H9 (cell line): ENCODE data around the gene MBP. TPM values are rescaled to one million over a fixed set of nuclear protein-coding genes. Genes with fewer than 3 reads are reported as not detected.

Source experiments
- DNase-seq: peaks from one replicate; pipeline ENCODE4 v3.0.0-alpha.2; 2017
- H2AFZ ChIP-seq: one replicate; pipeline ENCODE4 v1.6.1; 2013; ENCODE audit warnings: mild to moderate bottlenecking, low read length, control low read depth, moderate library complexity
- H2AK5ac ChIP-seq: 2 replicates; pipeline ENCODE4 v1.6.1; 2013; ENCODE audit warnings: low read length, control low read depth, mixed read lengths; ENCODE audit not compliant: insufficient read length
- H2BK120ac ChIP-seq: one replicate; pipeline ENCODE4 v1.6.1; 2013; ENCODE audit warnings: low read depth, mild to moderate bottlenecking, low read length, control low read depth, inconsistent platforms; ENCODE audit not compliant: poor library complexity, severe bottlenecking
- H2BK12ac ChIP-seq: 2 replicates; pipeline ENCODE4 v1.6.1; 2013; ENCODE audit warnings: low read length, control low read depth, mixed read lengths, low read depth; ENCODE audit not compliant: insufficient read length
- H2BK15ac ChIP-seq: 2 replicates; pipeline ENCODE4 v1.6.1; 2013; ENCODE audit warnings: low read depth, low read length, control low read depth
- H2BK20ac ChIP-seq: one replicate; pipeline ENCODE4 v1.6.1; 2013; ENCODE audit warnings: low read depth, mild to moderate bottlenecking, low read length, control low read depth, inconsistent platforms; ENCODE audit not compliant: poor library complexity, severe bottlenecking
- H2BK5ac ChIP-seq: 2 replicates; pipeline ENCODE4 v1.6.1; 2013; ENCODE audit warnings: low read length, control low read depth, mixed read lengths; ENCODE audit not compliant: insufficient read length
- H3K14ac ChIP-seq: 2 replicates; pipeline ENCODE4 v1.6.1; 2013; ENCODE audit warnings: low read length, control low read depth; ENCODE audit not compliant: insufficient read depth
- H3K18ac ChIP-seq: 2 replicates; pipeline ENCODE4 v1.6.1; 2013; ENCODE audit warnings: low read depth, mild to moderate bottlenecking, mixed read lengths, low read length, control low read depth; ENCODE audit not compliant: insufficient read length
- H3K23ac ChIP-seq: 2 replicates; pipeline ENCODE4 v1.6.1; 2013; ENCODE audit warnings: low read length, control low read depth, mixed read lengths, low read depth; ENCODE audit not compliant: insufficient read length
- H3K23me2 ChIP-seq: 2 replicates; pipeline ENCODE4 v1.6.1; 2013; ENCODE audit warnings: low read depth, mild to moderate bottlenecking, mixed read lengths, low read length, control low read depth; ENCODE audit not compliant: insufficient read length, poor library complexity, severe bottlenecking
- H3K27ac ChIP-seq: 2 replicates; pipeline ENCODE4 v1.5.1; 2013; ENCODE audit warnings: low read length, control low read depth, mixed read lengths, low read depth; ENCODE audit not compliant: insufficient read length
- H3K27me3 ChIP-seq: 2 replicates; pipeline ENCODE4 v1.6.1; 2013; ENCODE audit warnings: low read length, control low read depth, inconsistent platforms; ENCODE audit not compliant: insufficient read depth
- H3K4ac ChIP-seq: 2 replicates; pipeline ENCODE4 v1.6.1; 2013; ENCODE audit warnings: low read depth, mild to moderate bottlenecking, control low read depth, inconsistent platforms, low read length, moderate library complexity
- H3K4me1 ChIP-seq: 2 replicates; pipeline ENCODE4 v1.6.1; 2013; ENCODE audit warnings: low read length, control low read depth, inconsistent platforms; ENCODE audit not compliant: insufficient read depth
- H3K4me2 ChIP-seq: 2 replicates; pipeline ENCODE4 v1.6.1; 2013; ENCODE audit warnings: low read length, control low read depth, mixed read lengths; ENCODE audit not compliant: insufficient read length, insufficient read depth
- H3K56ac ChIP-seq: 2 replicates; pipeline ENCODE4 v1.6.1; 2013; ENCODE audit warnings: low read depth, mild to moderate bottlenecking, mixed read lengths, low read length, control low read depth; ENCODE audit not compliant: insufficient read length
- H3K79me1 ChIP-seq: 2 replicates; pipeline ENCODE4 v1.6.1; 2013; ENCODE audit warnings: low read depth, mild to moderate bottlenecking, moderate library complexity, low read length, control low read depth, inconsistent platforms; ENCODE audit not compliant: insufficient read depth, poor library complexity, severe bottlenecking
- H3K79me2 ChIP-seq: 2 replicates; pipeline ENCODE4 v1.6.1; 2013; ENCODE audit warnings: low read length, control low read depth, inconsistent platforms; ENCODE audit not compliant: insufficient read depth
- H3K9ac ChIP-seq: 2 replicates; pipeline ENCODE4 v1.6.1; 2013; ENCODE audit warnings: low read length, control low read depth, mixed read lengths; ENCODE audit not compliant: insufficient read length; ENCODE audit errors: extremely low read depth
- H3K9me3 ChIP-seq: one replicate; pipeline ENCODE4 v1.6.1; 2013; ENCODE audit warnings: low read depth, low read length, inconsistent platforms; ENCODE audit not compliant: control insufficient read depth
- H3T11ph ChIP-seq: one replicate; pipeline ENCODE4 v1.6.1; 2013; ENCODE audit warnings: mild to moderate bottlenecking, low read length, control low read depth, inconsistent platforms
- H4K20me1 ChIP-seq: one replicate; pipeline ENCODE4 v1.6.1; 2013; ENCODE audit not compliant: control insufficient read depth, insufficient read length, insufficient read depth
- H4K5ac ChIP-seq: 2 replicates; pipeline ENCODE4 v1.6.1; 2013; ENCODE audit warnings: low read depth, mild to moderate bottlenecking, mixed read lengths, low read length, control low read depth; ENCODE audit not compliant: insufficient read length
- H4K8ac ChIP-seq: replicated peaks from 2 replicates; pipeline ENCODE4 v1.6.1; 2013; ENCODE audit warnings: low read length, control low read depth, mixed read lengths, low read depth; ENCODE audit not compliant: insufficient read length
- H4K91ac ChIP-seq: 2 replicates; pipeline ENCODE4 v1.6.1; 2013; ENCODE audit warnings: low read depth, mild to moderate bottlenecking, moderate library complexity, mixed read lengths, low read length, control low read depth; ENCODE audit not compliant: insufficient read length
- H3K27ac Mint-ChIP-seq, 3 experiments: 2 replicates in 2 of 3; 3 replicates in 1 of 3; pipeline ENCODE4 v1.8.0; 2020 to 2021; ENCODE audit warnings: mixed read lengths in 3 of 3, mild to moderate bottlenecking in 1 of 3, moderate library complexity in 1 of 3
- H3K27me3 Mint-ChIP-seq: 2 replicates; pipeline ENCODE4 v1.8.0; 2021; ENCODE audit warnings: low read depth, mild to moderate bottlenecking, moderate library complexity, mixed read lengths
- H3K36me3 Mint-ChIP-seq, 3 experiments: 2 replicates in 2 of 3; 3 replicates in 1 of 3; pipeline ENCODE4 v1.8.0; 2020 to 2021; ENCODE audit warnings: low read depth in 3 of 3, mixed read lengths in 3 of 3; ENCODE audit not compliant: insufficient read depth in 1 of 3
- H3K4me1 Mint-ChIP-seq, 2 experiments: 2 replicates each; pipeline ENCODE4 v1.8.0; 2020; ENCODE audit warnings: mixed read lengths in 2 of 2
- H3K4me3 Mint-ChIP-seq, 2 experiments: 2 replicates in 1 of 2; 3 replicates in 1 of 2; pipeline ENCODE4 v1.8.0; 2020 to 2021; ENCODE audit warnings: mild to moderate bottlenecking in 2 of 2, mixed read lengths in 2 of 2, moderate library complexity in 1 of 2
- H3K9me3 Mint-ChIP-seq, 2 experiments: 2 replicates in 1 of 2; 3 replicates in 1 of 2; pipeline ENCODE4 v1.8.0; 2020; ENCODE audit warnings: mild to moderate bottlenecking in 2 of 2, mixed read lengths in 2 of 2, moderate library complexity in 1 of 2
- WGBS: extraction: QIAGEN DNeasy Blood & Tissue Kit; methylation state at CpG from one replicate; pipeline ENCODE4 v1.1.7; 2013; ENCODE audit warnings: missing lambda C conversion rate, low lambda C conversion rate, mixed read lengths; ENCODE audit not compliant: insufficient read length; ENCODE audit errors: extremely low coverage; 5-methylcytosine and 5-hydroxymethylcytosine counted together
- total RNA-seq: library from RNA; stranded (reverse); gene quantifications from 2 replicates; pipeline ENCODE4 v1.2.1, GENCODE V29; 2021
- TF ChIP-seq, protein P1 (sequence below): fragments of 200-600 bp; sonication (generic); conservative IDR thresholded peaks from 3 replicates; pipeline ENCODE4 v1.8.0; 2021; ENCODE audit warnings: antibody characterized with exemption, mild to moderate bottlenecking

The MBP gene
- total RNA-seq, 1 experiment from 2014 or later, result 8.6 TPM

- no peak overlapping the region for H2AFZ ChIP-seq
- no peaks in the 10 kb centered on the region for H3K79me1 ChIP-seq
- no peak overlapping the region for H3K4me2 ChIP-seq
- H3K14ac ChIP-seq, result no peak overlapping the region; the same call in 1 of the 2 replicates
- H2BK5ac ChIP-seq, result no peak overlapping the region
- H2AK5ac ChIP-seq, result no peak overlapping the region
- H3K23me2 ChIP-seq, result no peaks in the 10 kb centered on the region
- no peak overlapping the region for H4K8ac ChIP-seq
- no peaks in the 10 kb centered on the region for H3K27me3 ChIP-seq
- H3K27me3 Mint-ChIP-seq, result no peaks in the 10 kb centered on the region
- no peak overlapping the region for H4K91ac ChIP-seq
- no peak overlapping the region for H3K27ac Mint-ChIP-seq
- no peak overlapping the region for H3K4me3 Mint-ChIP-seq
- H3K36me3 Mint-ChIP-seq, result peaks cover 3 to 4% (median 4%) of the 10 kb centered on the region in 3 experiments; a peak in 4 of 7 replicates
- no peak overlapping the region for H3K27ac ChIP-seq
- H3K79me2 ChIP-seq, result no peaks in the 10 kb centered on the region
- H3K9me3 ChIP-seq, result no peaks in the 10 kb centered on the region
- H3K4me1 ChIP-seq, result peaks cover 10% of the 10 kb centered on the region
- no CpG with 5 or more reads among the region's 11 CpGs for WGBS
- DNase-seq, result no peak
- H3T11ph ChIP-seq, result no peak overlapping the region
- no peak overlapping the region for H3K9ac ChIP-seq
- no peak overlapping the region for H2BK20ac ChIP-seq
- peaks cover 38 to 47% of the 10 kb centered on the region in 2 experiments for H3K4me1 Mint-ChIP-seq
- H3K4ac ChIP-seq, result no peak overlapping the region
- no peak overlapping the region for H2BK120ac ChIP-seq
- H3K23ac ChIP-seq, result no peak overlapping the region
- no peak overlapping the region for H2BK12ac ChIP-seq
- no peak overlapping the region for H2BK15ac ChIP-seq
- no peaks in the 10 kb centered on the region for H3K9me3 Mint-ChIP-seq
- TF ChIP-seq, protein P1, sequence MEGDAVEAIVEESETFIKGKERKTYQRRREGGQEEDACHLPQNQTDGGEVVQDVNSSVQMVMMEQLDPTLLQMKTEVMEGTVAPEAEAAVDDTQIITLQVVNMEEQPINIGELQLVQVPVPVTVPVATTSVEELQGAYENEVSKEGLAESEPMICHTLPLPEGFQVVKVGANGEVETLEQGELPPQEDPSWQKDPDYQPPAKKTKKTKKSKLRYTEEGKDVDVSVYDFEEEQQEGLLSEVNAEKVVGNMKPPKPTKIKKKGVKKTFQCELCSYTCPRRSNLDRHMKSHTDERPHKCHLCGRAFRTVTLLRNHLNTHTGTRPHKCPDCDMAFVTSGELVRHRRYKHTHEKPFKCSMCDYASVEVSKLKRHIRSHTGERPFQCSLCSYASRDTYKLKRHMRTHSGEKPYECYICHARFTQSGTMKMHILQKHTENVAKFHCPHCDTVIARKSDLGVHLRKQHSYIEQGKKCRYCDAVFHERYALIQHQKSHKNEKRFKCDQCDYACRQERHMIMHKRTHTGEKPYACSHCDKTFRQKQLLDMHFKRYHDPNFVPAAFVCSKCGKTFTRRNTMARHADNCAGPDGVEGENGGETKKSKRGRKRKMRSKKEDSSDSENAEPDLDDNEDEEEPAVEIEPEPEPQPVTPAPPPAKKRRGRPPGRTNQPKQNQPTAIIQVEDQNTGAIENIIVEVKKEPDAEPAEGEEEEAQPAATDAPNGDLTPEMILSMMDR, result no peak
- no peaks in the 10 kb centered on the region for H4K20me1 ChIP-seq
- no peak overlapping the region for H4K5ac ChIP-seq
- no peak overlapping the region for H3K56ac ChIP-seq
- H3K18ac ChIP-seq, result no peak overlapping the region
Observed at GRCh38 chr18:77111449-77111848, 21.1 kb downstream of the MBP start.
